ENCODE data around the gene H2BW2. TPM values are rescaled to one million over a fixed set of nuclear protein-coding genes. Genes with fewer than 3 reads are reported as not detected.

Gene H2BW2
- total RNA-seq, 1 donor, result not detected

DNA sequence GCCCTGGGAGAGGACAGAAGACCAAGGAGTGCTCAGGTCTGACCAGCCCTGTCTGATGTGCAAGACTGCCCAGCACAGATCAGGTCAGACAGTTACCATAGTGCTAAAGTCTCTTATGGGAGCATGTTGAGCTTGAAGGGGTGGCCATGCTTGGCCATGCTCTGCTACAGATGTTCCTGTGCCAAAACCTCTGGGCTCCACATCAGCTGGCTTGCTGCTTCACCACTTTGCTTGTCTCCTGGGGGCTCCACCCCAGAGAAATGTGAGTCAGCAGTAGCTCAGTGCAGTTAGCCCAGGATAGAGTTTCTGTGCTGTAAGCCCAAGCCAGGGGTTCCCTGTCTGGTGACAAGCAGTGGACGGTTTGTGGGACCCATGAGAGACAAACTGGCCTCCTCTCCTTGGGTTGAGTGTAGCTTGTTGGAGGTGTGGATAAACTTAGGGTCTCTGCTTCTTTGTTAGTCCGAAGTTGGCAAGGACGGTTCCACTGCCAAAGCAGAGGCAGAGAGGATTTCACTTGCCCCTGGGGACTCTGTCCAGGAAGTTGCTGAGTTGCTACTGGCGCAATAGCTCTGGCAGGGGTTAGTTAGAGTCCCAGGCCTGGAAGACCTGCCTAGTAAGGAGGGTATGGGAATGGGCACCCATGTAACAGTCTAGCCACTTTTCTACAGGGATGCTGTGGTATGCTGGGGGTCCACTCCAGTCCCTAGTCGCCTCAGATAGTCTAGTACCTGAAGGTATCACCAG, 45.0 kb downstream of the H2BW2 start:
- no peaks in the 10 kb centered on the region for H3K9me3 ChIP-seq (ENCODE audit: low read depth, low read length)
- H3K4me1 ChIP-seq (ENCODE audit: insufficient read depth, low read length), result no peaks in the 10 kb centered on the region
- no peaks in the 10 kb centered on the region for H3K27me3 ChIP-seq (ENCODE audit: insufficient read depth, low read length)
- no peak overlapping the region for H3K4me3 ChIP-seq (ENCODE audit: low read length)

- Histone ChIP-seq H3K4me3 (ENCODE audit: low read length) (no peak overlapping the region), H3K9me3 (ENCODE audit: low read depth, low read length) (no peaks in the 10 kb centered on the region), H3K27me3 (ENCODE audit: insufficient read depth, low read length) (no peaks in the 10 kb centered on the region), H3K4me1 (ENCODE audit: insufficient read depth, low read length) (no peaks in the 10 kb centered on the region)
Observed at GRCh38 chrX:104085477-104085876, 45.7 kb downstream of the H2BW2 start.

DNA sequence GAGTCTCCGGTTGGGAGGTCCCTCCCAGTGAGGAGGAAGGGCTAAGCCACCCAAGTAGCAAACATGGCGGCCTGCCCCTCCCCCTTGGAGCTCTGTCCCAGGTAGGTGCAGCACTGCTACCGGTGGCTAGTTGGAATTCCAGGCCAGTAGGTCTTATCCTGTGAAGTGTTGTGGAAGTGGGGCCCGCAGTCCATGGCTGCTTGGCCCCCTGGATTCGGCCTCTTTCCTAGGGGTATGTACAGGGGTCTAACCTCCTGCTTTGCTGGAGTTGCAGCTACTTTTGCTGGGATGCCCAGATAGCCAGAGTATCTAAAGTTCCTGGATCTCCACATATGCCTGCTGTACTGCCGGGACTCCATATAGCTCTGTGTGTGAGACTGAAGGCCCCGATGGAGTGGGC, 46.2 kb downstream of the H2BW2 start:
- no peak overlapping the region for H3K4me3 ChIP-seq (ENCODE audit: low read length)
- H3K27me3 ChIP-seq (ENCODE audit: insufficient read depth, low read length), result no peaks in the 10 kb centered on the region
- no peaks in the 10 kb centered on the region for H3K4me1 ChIP-seq (ENCODE audit: insufficient read depth, low read length)
- H3K9me3 ChIP-seq (ENCODE audit: low read depth, low read length), result no peaks in the 10 kb centered on the region

Other genes starting within 250 kb of the H2BW2 start
- gene RAB9B, start 207.7 kb upstream of the H2BW2 start, total RNA-seq, result under 0.01 TPM
- 5.9 TPM for gene TMSB15B, start 77.3 kb upstream of the H2BW2 start, total RNA-seq
- gene H2BW1, start 26.2 kb upstream of the H2BW2 start, total RNA-seq, result not detected
- 3.9 TPM for gene TMSB15C, start 36.3 kb downstream of the H2BW2 start, total RNA-seq
- 3.4 TPM for gene ZCCHC18, start 72.6 kb downstream of the H2BW2 start, total RNA-seq
- 8.3 TPM for gene SLC25A53, start 117.1 kb downstream of the H2BW2 start, total RNA-seq
- 35.3 TPM for gene FAM199X, start 126.5 kb downstream of the H2BW2 start, total RNA-seq
- not detected for gene ESX1, start 215.0 kb downstream of the H2BW2 start, total RNA-seq

Measured in mononuclear cell (primary cell).